GM13977 (cell line): Measurements from ENCODE around the gene PHF21A.

ENCODE experiments used
- DNase-seq: peaks from one replicate; pipeline ENCODE4 v3.0.0; 2012; ENCODE audit warnings: low spot score
- CTCF ChIP-seq: IDR thresholded peaks from 2 replicates; pipeline ENCODE4 v1.5.1; 2012; ENCODE audit warnings: mild to moderate bottlenecking, control low read depth; ENCODE audit not compliant: insufficient read depth; ENCODE audit errors: extremely low read depth, missing control alignments
- in situ Hi-C: fragments of 300-500 bp; cut with MboI; formaldehyde crosslinking; loops from one replicate; pipeline ENCODE4 v1.12.0; 2022; ENCODE audit warnings: low sequenced_read_pairs, low pct_unique_long_range_greater_than_20kb, mixed read lengths, inconsistent platforms; ENCODE audit not compliant: unreplicated experiment

Gene PHF21A

GRCh38 chr11:45959851-45960250, 161.4 kb downstream of the PHF21A start:
- in situ Hi-C loops = no loop called here
- DNase-seq = no peak

DNA sequence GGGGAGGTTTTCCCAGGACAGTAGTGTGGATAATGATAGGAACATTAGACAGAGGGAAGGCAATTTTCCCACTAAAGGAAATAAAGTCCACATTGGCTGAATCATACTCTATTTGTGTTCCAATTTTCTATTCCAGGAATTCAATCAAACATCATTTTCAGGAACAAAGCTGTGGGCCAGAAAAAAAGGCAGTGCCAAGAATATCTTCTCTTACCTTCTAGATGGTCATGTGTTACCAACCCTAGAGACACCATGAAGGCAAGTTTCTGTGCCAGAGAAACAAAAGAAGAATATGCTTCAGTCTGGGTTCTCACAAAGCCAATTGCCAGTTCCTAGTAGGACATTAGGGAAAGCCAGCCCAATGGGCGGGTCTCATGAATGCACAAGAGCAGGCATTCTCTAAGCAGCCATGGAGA, 171.3 kb downstream of the PHF21A start:
- no peak for DNase-seq
- TF ChIP-seq CTCF = no peak
- in situ Hi-C loops = no loop called here

More at GRCh38 chr11:45959851-45960250, 161.4 kb downstream of the PHF21A start:
- TF ChIP-seq CTCF = no peak

- TF ChIP-seq CTCF = no peak
- in situ Hi-C loops = no loop called here
- DNase-seq = no peak
Measured at GRCh38 chr11:45948356-45948755, 172.9 kb downstream of the PHF21A start.

GRCh38 chr11:45947885-45948284, 173.4 kb downstream of the PHF21A start:
- no peak for DNase-seq
- no peak for TF ChIP-seq CTCF
- in situ Hi-C loops = no loop called here

DNA sequence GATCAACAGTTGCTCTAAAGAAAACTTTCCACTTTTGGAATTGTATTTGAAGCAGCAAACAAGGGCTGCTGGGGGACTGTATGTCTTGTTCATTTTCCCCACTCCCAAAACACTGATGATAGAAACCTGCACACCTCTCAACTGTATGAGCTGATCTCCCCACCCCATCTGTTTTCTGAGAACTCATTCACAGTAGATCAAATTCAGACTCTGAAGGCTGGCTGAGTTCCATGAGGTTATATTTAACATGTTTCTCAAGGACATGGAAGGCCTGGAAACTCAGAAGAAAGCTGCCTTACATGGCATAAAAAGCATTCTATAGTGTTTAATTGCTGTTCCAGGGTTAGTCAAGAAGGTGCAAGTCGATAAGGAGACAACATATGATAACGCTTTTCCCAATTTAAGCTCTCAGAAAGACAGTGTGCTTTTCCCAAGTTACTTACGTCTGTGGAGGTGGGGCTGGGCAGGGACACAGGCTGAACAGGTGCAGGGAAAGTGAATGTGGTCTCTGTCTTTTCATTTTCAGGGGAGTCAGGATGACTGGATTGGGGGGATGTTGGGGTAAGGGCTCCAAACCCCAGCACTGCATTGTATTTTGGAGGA, 175.8 kb downstream of the PHF21A start:
- in situ Hi-C loops = no loop called here
- no peak for TF ChIP-seq CTCF
- no peak for DNase-seq

GRCh38 chr11:45942381-45942780, 178.9 kb downstream of the PHF21A start:
- no peak for TF ChIP-seq CTCF
- in situ Hi-C loops = no loop called here
- DNase-seq = no peak
